Stimulated activated CD8-positive, alpha-beta memory T cell treated with anti-CD3 and anti-CD28 coated beads, Interleukin-4, amount 100 ng/mL, for 4 hours (primary cell): Measurements from ENCODE around the gene CEACAM3.
"Not testable (repeated sequence)": the region's sequence is repeated elsewhere in the genome, so short reads cannot be mapped to it uniquely, and the experiment has no call there.

ENCODE experiments used
- DNase-seq, 2 donors: peaks; one replicate each; pipeline ENCODE4 v3.0.0-alpha.2; 2020; ENCODE audit warnings: low read depth in 2 of 2, low spot score in 1 of 2

Gene CEACAM3

GRCh38 chr19:41796362-41796761 lies at the start of gene CEACAM3:
Gene CEACAM3 (plus strand): TSS chr19:41796587. CDS start chr19:41796678, 91 bp downstream.
- no peak for DNase-seq

- peak in 1 of 2 donors; percentile 4 for DNase-seq
Observed at GRCh38 chr19:41746593-41747227, 49.7 kb upstream of the CEACAM3 start.

GRCh38 chr19:41748012-41748411 lies 48.4 kb upstream of the CEACAM3 start:
- no peak for DNase-seq

- not testable (repeated sequence) for DNase-seq
Observed at GRCh38 chr19:41750248-41751134, 45.9 kb upstream of the CEACAM3 start.

GRCh38 chr19:41753159-41753558 lies 43.2 kb upstream of the CEACAM3 start:
- DNase-seq: peak; percentile 36 to 64

GRCh38 chr19:41753936-41754529 lies 42.4 kb upstream of the CEACAM3 start:
- DNase-seq: peak; percentile 38 to 46

- DNase-seq: no peak
Observed at GRCh38 chr19:41755328-41755913, 41.0 kb upstream of the CEACAM3 start, which contains the start of gene CEACAM6. Gene CEACAM6 (plus strand): TSS chr19:41755530. CDS start chr19:41755639, 109 bp downstream.

- DNase-seq: no peak
Observed at GRCh38 chr19:41758846-41759245, 37.5 kb upstream of the CEACAM3 start.

GRCh38 chr19:41767115-41767514 lies 29.3 kb upstream of the CEACAM3 start:
- DNase-seq: no peak

- DNase-seq: not testable (repeated sequence)
Observed at GRCh38 chr19:41768105-41768504, 28.3 kb upstream of the CEACAM3 start.

GRCh38 chr19:41769608-41770007 lies 26.8 kb upstream of the CEACAM3 start:
- DNase-seq: no peak

GRCh38 chr19:41771410-41771809 lies 25.0 kb upstream of the CEACAM3 start:
- no peak for DNase-seq

- peak in 1 of 2 donors; percentile 3 for DNase-seq
Observed at GRCh38 chr19:41774515-41774980, 21.8 kb upstream of the CEACAM3 start.

- DNase-seq: no peak
Observed at GRCh38 chr19:41776700-41777099, 19.7 kb upstream of the CEACAM3 start.

GRCh38 chr19:41783612-41784011 lies 12.8 kb upstream of the CEACAM3 start:
- no peak for DNase-seq

GRCh38 chr19:41784312-41784711 lies 12.1 kb upstream of the CEACAM3 start:
- no peak for DNase-seq

- no peak for DNase-seq
Observed at GRCh38 chr19:41784743-41785142, 11.6 kb upstream of the CEACAM3 start.

GRCh38 chr19:41785653-41786052 lies 10.7 kb upstream of the CEACAM3 start:
- DNase-seq: peak; percentile 37 to 38

- no peak for DNase-seq
Observed at GRCh38 chr19:41787055-41787454, 9.3 kb upstream of the CEACAM3 start.

- not testable (repeated sequence) for DNase-seq
Observed at GRCh38 chr19:41788518-41788917, 7.9 kb upstream of the CEACAM3 start.

- not testable (repeated sequence) for DNase-seq
Observed at GRCh38 chr19:41789053-41789452, 7.3 kb upstream of the CEACAM3 start.
